GM21529 (cell line): Measurements from ENCODE around the gene FARP1.

ENCODE experiments used
- ATAC-seq: cut with Tn5 transposase; IDR thresholded peaks from one replicate; pipeline ENCODE4 v1.9.1; 2021; ENCODE audit not compliant: unreplicated experiment

The FARP1 gene

GRCh38 chr13:98476538-98476966, 333.7 kb downstream of the FARP1 start:
- peak; percentile 93 for ATAC-seq

- ATAC-seq, result peak; percentile 33
These were observed 335.6 kb downstream of the FARP1 start for GRCh38 chr13:98478189-98479129.

GRCh38 chr13:98479496-98480003, 336.7 kb downstream of the FARP1 start:
- no peak for ATAC-seq

- ATAC-seq, result peak; percentile 18
These were observed 338.3 kb downstream of the FARP1 start for GRCh38 chr13:98480915-98481877.

GRCh38 chr13:98482476-98483444, 339.9 kb downstream of the FARP1 start:
- no peak for ATAC-seq

GRCh38 chr13:98483601-98484288, 340.9 kb downstream of the FARP1 start:
- ATAC-seq, result no peak

- peak; percentile 35 for ATAC-seq
These were observed 341.7 kb downstream of the FARP1 start for GRCh38 chr13:98484289-98485219.

GRCh38 chr13:98485561-98485960, 342.7 kb downstream of the FARP1 start:
- ATAC-seq, result no peak

GRCh38 chr13:98486412-98486811, 343.5 kb downstream of the FARP1 start:
- no peak for ATAC-seq

GRCh38 chr13:98487016-98487415, 344.1 kb downstream of the FARP1 start:
- no peak for ATAC-seq

GRCh38 chr13:98487522-98487921, 344.6 kb downstream of the FARP1 start:
- no peak for ATAC-seq

GRCh38 chr13:98488736-98489135, 345.8 kb downstream of the FARP1 start:
- peak; percentile 81 for ATAC-seq

GRCh38 chr13:98489446-98490194, 346.7 kb downstream of the FARP1 start:
- no peak for ATAC-seq

GRCh38 chr13:98490195-98490836, 347.4 kb downstream of the FARP1 start:
- no peak for ATAC-seq

GRCh38 chr13:98490866-98491265, 348.0 kb downstream of the FARP1 start:
- no peak for ATAC-seq

- ATAC-seq, result no peak
These were observed 349.6 kb downstream of the FARP1 start for GRCh38 chr13:98492335-98493041.
